SK-N-SH treated with all-trans-retinoic acid at 6 μM for 48 hours (cell line): ENCODE measurements around the gene NOBOX.
"Not testable (repeated sequence)": the region's sequence is repeated elsewhere in the genome, so short reads cannot be mapped to it uniquely, and the experiment has no call there.

Experiments used
- CSDC2 ChIP-seq: fragments of 250-450 bp; sonication (Bioruptor Pico); IDR thresholded peaks from 2 replicates; pipeline ENCODE4 v1.5.0; 2020; ENCODE audit warnings: mild to moderate bottlenecking, moderate library complexity
- POU6F1 ChIP-seq: fragments of 250-450 bp; sonication (Bioruptor Pico); IDR thresholded peaks from 2 replicates; pipeline ENCODE4 v1.8.0; 2021; ENCODE audit warnings: low read depth, mild to moderate bottlenecking, moderate library complexity, borderline replicate concordance
- SNAI2 ChIP-seq: fragments of 250-450 bp; sonication (Bioruptor Pico); IDR thresholded peaks from 2 replicates; pipeline ENCODE4 v1.5.0; 2020; ENCODE audit warnings: mild to moderate bottlenecking, moderate library complexity
- ZFP3 ChIP-seq: fragments of 250-450 bp; sonication (Bioruptor Pico); IDR thresholded peaks from 2 replicates; pipeline ENCODE4 v1.5.0; 2020; ENCODE audit warnings: mild to moderate bottlenecking, moderate library complexity
- ZNF70 ChIP-seq: fragments of 450-650 bp; formaldehyde crosslinking; IDR thresholded peaks from 2 replicates; pipeline ENCODE4 v1.5.0; 2020; ENCODE audit warnings: mild to moderate bottlenecking, moderate library complexity

GRCh38 chr7:144356185-144356584 lies 47.3 kb downstream of the NOBOX start:
- TF ChIP-seq ZNF70 (CRISPR knock-in tag); SNAI2 (CRISPR knock-in tag); ZFP3 (CRISPR knock-in tag); POU6F1 (CRISPR knock-in tag); CSDC2: not testable (repeated sequence)
